Sigmoid colon (tissue), 7 donors: Measurements from ENCODE around the gene CAMKK1. TPM values are rescaled to one million over a fixed set of nuclear protein-coding genes. Genes with fewer than 3 reads are reported as not detected.

ENCODE experiments used
- DNase-seq: peaks from one replicate; pipeline ENCODE4 v3.0.0-alpha.2; 2019
- H3K27ac ChIP-seq, 4 donors: fragments of 200-600 bp; sonication (generic); one replicate each; pipeline ENCODE4 v1.5.1; 2016 to 2019; ENCODE audit warnings: mild to moderate bottlenecking in 1 of 4
- H3K27me3 ChIP-seq, 3 donors: fragments of 200-600 bp; sonication (generic); one replicate each; pipeline ENCODE4 v1.5.1; 2019; ENCODE audit warnings: mild to moderate bottlenecking in 1 of 3
- H3K36me3 ChIP-seq, 4 donors: fragments of 200-600 bp; sonication (generic); one replicate each; pipeline ENCODE4 v1.5.1; 2016 to 2019
- H3K4me1 ChIP-seq, 4 donors: fragments of 200-600 bp; sonication (generic); one replicate each; pipeline ENCODE4 v1.5.1; 2017 to 2019
- H3K4me3 ChIP-seq, 4 donors: fragments of 200-600 bp; sonication (generic); one replicate each; pipeline ENCODE4 v1.5.1; 2017 to 2019; ENCODE audit warnings: mild to moderate bottlenecking in 2 of 4, moderate library complexity in 1 of 4
- H3K9me3 ChIP-seq, 4 donors: fragments of 200-600 bp in 3 of 4; sonication (generic) in 3 of 4; one replicate each; pipeline versions ENCODE4 v1.5.1 to v1.6.1; 2013 to 2019
- CTCF ChIP-seq, 4 experiments: fragments of 450-650 bp in 3 of 4; fragments of 200-600 bp in 1 of 4; IDR thresholded peaks; one replicate each; pipeline ENCODE4 v1.5.1; 2016 to 2019; ENCODE audit warnings: antibody characterized with exemption in 4 of 4, mild to moderate bottlenecking in 3 of 4, moderate library complexity in 2 of 4
- EP300 ChIP-seq, 4 donors: sonication (generic); formaldehyde crosslinking; IDR thresholded peaks; one replicate each; pipeline ENCODE4 v1.6.1; 2017; ENCODE audit warnings: antibody characterized with exemption in 4 of 4
- POLR2A ChIP-seq, 2 donors: fragments of 450-650 bp; IDR thresholded peaks; one replicate each; pipeline ENCODE4 v1.6.1; 2016; ENCODE audit warnings: antibody characterized with exemption in 2 of 2, mild to moderate bottlenecking in 2 of 2, moderate library complexity in 2 of 2
- POLR2AphosphoS5 ChIP-seq, 4 donors: sonication (generic); formaldehyde crosslinking; IDR thresholded peaks; one replicate each; pipeline ENCODE4 v1.6.1; 2017; ENCODE audit warnings: antibody characterized with exemption in 4 of 4
- WGBS, 2 donors: extraction: QIAGEN DNeasy Blood & Tissue Kit; methylation state at CpG; one replicate each; pipeline ENCODE4 v1.1.7; 2013; 5-methylcytosine and 5-hydroxymethylcytosine counted together
- intact Hi-C: fragments of 100-400 bp; cut with DNase I; formaldehyde crosslinking; loops from one replicate; pipeline ENCODE4 v1.15.1; 2023
- polyA plus RNA-seq, 3 donors: library from polyadenylated mRNA; stranded (reverse); fragments of 200-250 nt; gene quantifications; one replicate each; pipeline ENCODE4 v1.2.3, GENCODE V29; 2013
- total RNA-seq, 4 donors: library from RNA; depleted of rRNA; stranded (reverse); fragments of >200 nt; gene quantifications; one replicate each; pipeline ENCODE4 v1.1.0, GENCODE V29; 2016
- donor health status: healthy with polysubstance abuse.
- donor health status: Bipolar disorder and iron deficiency.
- donor health status: healthy.

The CAMKK1 gene
- total and polyA plus RNA-seq, 7 donors, result 0.92 to 12.8 (median 6.3) TPM

GRCh38 chr17:3834811-3835210 lies 58.0 kb downstream of the CAMKK1 start:
- H3K36me3 ChIP-seq, result peaks cover 0 to 63% (median 11%) of the 10 kb centered on the region in 4 donors
- H3K9me3 ChIP-seq, result no peaks in the 10 kb centered on the region
- TF ChIP-seq EP300 (IDR thresholded peaks at IDR 0.05) (no peak), POLR2A (IDR thresholded peaks at IDR 0.05) (no peak)
- WGBS, 2 donors, result 90 to 93% methylated on average over 4 of the region's 4 CpGs
- DNase-seq, result no peak
- no peak overlapping the region for H3K27ac ChIP-seq
- H3K4me3 ChIP-seq, result no peak overlapping the region
- H3K4me1 ChIP-seq, result peaks cover 0 to 8% (median 3%) of the 10 kb centered on the region in 4 donors
- H3K27me3 ChIP-seq, result no peaks in the 10 kb centered on the region
- intact Hi-C loops, result no loop called here

- peaks cover 0 to 23% (median 20%) of the 10 kb centered on the region in 4 donors for H3K4me1 ChIP-seq
- H3K4me3 ChIP-seq, result no peak overlapping the region
- H3K9me3 ChIP-seq, result no peaks in the 10 kb centered on the region
- intact Hi-C loops, result no loop called here
- H3K27ac ChIP-seq, result peak overlapping the region; percentile 67 to 83 (median 75)
- H3K27me3 ChIP-seq, result no peaks in the 10 kb centered on the region
- peaks cover 0 to 34% (median 14%) of the 10 kb centered on the region in 4 donors for H3K36me3 ChIP-seq
- TF ChIP-seq POLR2AphosphoS5 (IDR thresholded peaks at IDR 0.05) (no peak), POLR2A (IDR thresholded peaks at IDR 0.05) (no peak), CTCF (IDR thresholded peaks at IDR 0.05) (no peak), EP300 (IDR thresholded peaks at IDR 0.05) (no peak)
- WGBS, 2 donors, result 91 to 92% methylated on average over 7 of the region's 7 CpGs
- DNase-seq, result no peak
Observed at GRCh38 chr17:3828852-3829232, 64.0 kb downstream of the CAMKK1 start.

- H3K27ac ChIP-seq, result peak overlapping the region; percentile 67 to 83 (median 75)
- WGBS, 2 donors, result 73 to 75% methylated on average over 7 of the region's 7 CpGs
- peak; percentile 80 for DNase-seq
Observed at GRCh38 chr17:3828151-3828851, 64.6 kb downstream of the CAMKK1 start.

DNA sequence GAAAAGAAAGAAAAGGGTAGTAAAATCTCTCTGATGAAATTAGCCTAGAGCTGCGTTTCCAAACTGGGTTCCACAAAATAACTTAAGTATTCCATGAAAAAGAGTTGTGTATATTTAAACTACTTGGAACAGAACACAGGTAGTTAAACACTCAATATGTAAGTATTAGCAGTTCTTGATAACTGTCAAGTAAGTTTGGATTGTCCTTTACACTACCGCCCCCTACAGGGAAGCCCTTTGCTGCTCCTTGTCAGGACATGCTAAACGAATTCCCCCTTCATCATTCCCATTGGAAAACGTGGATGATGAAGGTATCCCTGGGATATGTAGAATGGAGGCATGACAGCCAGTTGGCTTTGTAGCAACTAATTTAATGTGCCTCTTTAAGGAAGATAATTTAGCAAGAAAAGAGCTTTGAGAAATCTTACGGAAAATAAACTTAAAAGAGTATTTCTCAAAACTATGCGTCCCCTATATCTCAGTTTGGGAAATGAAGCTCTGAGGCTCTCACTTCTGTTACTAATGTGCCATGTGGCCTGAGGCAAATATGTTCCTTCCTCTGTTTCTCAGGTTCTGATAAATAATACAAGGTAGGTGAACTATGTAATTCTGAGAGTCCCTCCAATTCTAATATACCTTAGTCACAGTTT lies 65.6 kb downstream of the CAMKK1 start:
- TF ChIP-seq CTCF (IDR thresholded peaks at IDR 0.05) (peak in 1 of 4 experiments; percentile 15), EP300 (IDR thresholded peaks at IDR 0.05) (no peak)
- peaks cover 0 to 23% (median 20%) of the 10 kb centered on the region in 4 donors for H3K4me1 ChIP-seq
- 51 to 56% methylated on average over 6 of the region's 6 CpGs for WGBS, 2 donors
- peak overlapping the region; percentile 67 to 83 (median 75) for H3K27ac ChIP-seq
- intact Hi-C loops, result no loop called here
- no peak for DNase-seq
- no peaks in the 10 kb centered on the region for H3K27me3 ChIP-seq
- H3K36me3 ChIP-seq, result peaks cover 0 to 44% (median 24%) of the 10 kb centered on the region in 4 donors
- no peaks in the 10 kb centered on the region for H3K9me3 ChIP-seq
- H3K4me3 ChIP-seq, result no peak overlapping the region

More at GRCh38 chr17:3828151-3828851, 64.6 kb downstream of the CAMKK1 start:
- no peaks in the 10 kb centered on the region for H3K27me3 ChIP-seq
- H3K4me3 ChIP-seq, result no peak overlapping the region
- intact Hi-C loops, result no loop called here
- peaks cover 0 to 34% (median 19%) of the 10 kb centered on the region in 4 donors for H3K36me3 ChIP-seq
- TF ChIP-seq EP300 (IDR thresholded peaks at IDR 0.05) (peak in 2 of 4 donors; percentile 2 to 64), POLR2A (IDR thresholded peaks at IDR 0.05) (no peak), POLR2AphosphoS5 (IDR thresholded peaks at IDR 0.05) (peak in 3 of 4 donors; percentile 51 to 67 (median 53))
- no peaks in the 10 kb centered on the region for H3K9me3 ChIP-seq
- H3K4me1 ChIP-seq, result peaks cover 0 to 23% (median 20%) of the 10 kb centered on the region in 4 donors

DNA sequence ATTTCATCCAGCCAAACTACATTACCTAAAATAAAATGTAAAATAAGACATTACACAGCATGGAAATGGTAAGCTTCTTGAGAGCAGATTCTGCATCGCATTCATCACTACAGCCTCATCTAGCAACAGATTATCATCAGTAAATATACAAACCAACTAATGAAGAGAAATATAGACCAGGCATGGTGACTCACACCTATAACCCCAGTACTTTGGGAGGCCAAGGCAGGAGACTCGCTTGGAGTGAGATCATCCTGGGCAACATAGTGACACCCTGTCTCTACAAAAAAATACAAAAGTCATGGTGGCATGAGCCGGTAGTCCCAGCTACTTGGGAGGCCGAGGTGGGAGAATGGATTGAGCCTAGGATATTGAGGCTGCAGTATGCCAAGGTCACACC lies 66.7 kb downstream of the CAMKK1 start:
- intact Hi-C loops, result no loop called here
- 88 to 94% methylated on average over 4 of the region's 4 CpGs for WGBS, 2 donors
- H3K4me1 ChIP-seq, result peaks cover 0 to 23% (median 20%) of the 10 kb centered on the region in 4 donors
- TF ChIP-seq EP300 (IDR thresholded peaks at IDR 0.05), result no peak
- TF ChIP-seq CTCF (IDR thresholded peaks at IDR 0.05), result no peak
- TF ChIP-seq POLR2A (IDR thresholded peaks at IDR 0.05), result no peak
- TF ChIP-seq POLR2AphosphoS5 (IDR thresholded peaks at IDR 0.05), result no peak
- no peak overlapping the region for H3K27ac ChIP-seq
- peaks cover 0 to 55% (median 30%) of the 10 kb centered on the region in 4 donors for H3K36me3 ChIP-seq
- no peak for DNase-seq
- no peaks in the 10 kb centered on the region for H3K27me3 ChIP-seq
- H3K9me3 ChIP-seq, result no peaks in the 10 kb centered on the region
- no peak overlapping the region for H3K4me3 ChIP-seq
